Keratinocyte (primary cell): ENCODE results near the gene ANOS1. TPM values are rescaled to one million over a fixed set of nuclear protein-coding genes. Genes with fewer than 3 reads are reported as not detected.

ENCODE experiments used
- DNase-seq: peaks from one replicate; pipeline ENCODE4 v3.0.0-alpha.2; 2011; ENCODE audit warnings: low read depth, missing footprints, low spot score
- FAIRE-seq: peaks from 2 replicates; lab custom pipeline; 2011; peaks lifted over from hg19 to GRCh38; lab: Jason Lieb, UNC
- H2AFZ ChIP-seq: 2 replicates; pipeline ENCODE4 v1.6.0; 2012; ENCODE audit warnings: low read length, control low read depth, inconsistent platforms; ENCODE audit not compliant: control insufficient read depth
- H3K27ac ChIP-seq: 2 replicates; pipeline ENCODE4 v1.5.1; 2011; ENCODE audit warnings: low read length; ENCODE audit not compliant: control insufficient read depth, insufficient read depth
- H3K27me3 ChIP-seq: 3 replicates; pipeline ENCODE4 v1.6.0; 2011; ENCODE audit warnings: low read length; ENCODE audit not compliant: control insufficient read depth, insufficient read depth; ENCODE audit errors: extremely low read depth
- H3K36me3 ChIP-seq, 2 experiments: 2 replicates in 1 of 2; 3 replicates in 1 of 2; pipeline ENCODE4 v1.5.1; 2011; ENCODE audit warnings: low read length in 2 of 2, mild to moderate bottlenecking in 1 of 2; ENCODE audit not compliant: control insufficient read depth in 2 of 2, insufficient read depth in 2 of 2; ENCODE audit errors: extremely low read depth in 1 of 2
- H3K4me1 ChIP-seq: 3 replicates; pipeline ENCODE4 v1.5.1; 2011; ENCODE audit warnings: low read length; ENCODE audit not compliant: control insufficient read depth, insufficient read depth; ENCODE audit errors: extremely low read depth
- H3K4me2 ChIP-seq: 3 replicates; pipeline ENCODE4 v1.6.0; 2011; ENCODE audit warnings: low read depth, low read length; ENCODE audit not compliant: control insufficient read depth, insufficient read depth; ENCODE audit errors: extremely low read depth
- H3K4me3 ChIP-seq, 3 experiments: fragments of 200-600 bp in 1 of 3; sonication (generic) in 1 of 3; 2 replicates in 2 of 3; 3 replicates in 1 of 3; pipeline ENCODE4 v1.5.1; 2011 to 2016; ENCODE audit warnings: low read length in 3 of 3, mild to moderate bottlenecking in 3 of 3, control low read depth in 2 of 3, inconsistent platforms in 1 of 3, low read depth in 1 of 3, mixed read lengths in 1 of 3, mixed run types in 1 of 3, moderate library complexity in 1 of 3; ENCODE audit not compliant: control insufficient read depth in 2 of 3, insufficient read depth in 2 of 3; ENCODE audit errors: extremely low read depth in 1 of 3
- H3K79me2 ChIP-seq: 2 replicates; pipeline ENCODE4 v1.6.0; 2012; ENCODE audit warnings: low read length; ENCODE audit not compliant: control insufficient read depth, insufficient read depth
- H3K9ac ChIP-seq: 3 replicates; pipeline ENCODE4 v1.6.0; 2011; ENCODE audit warnings: low read length; ENCODE audit not compliant: control insufficient read depth, insufficient read depth; ENCODE audit errors: extremely low read depth
- H3K9me1 ChIP-seq: 3 replicates; pipeline ENCODE4 v1.6.0; 2011; ENCODE audit warnings: low read length; ENCODE audit not compliant: control insufficient read depth, insufficient read depth; ENCODE audit errors: extremely low read depth
- H3K9me3 ChIP-seq: 2 replicates; pipeline ENCODE4 v1.5.1; 2012; ENCODE audit warnings: low read depth, low read length; ENCODE audit not compliant: control insufficient read depth
- H4K20me1 ChIP-seq: 3 replicates; pipeline ENCODE4 v1.6.0; 2011; ENCODE audit warnings: low read length; ENCODE audit not compliant: control insufficient read depth, insufficient read depth; ENCODE audit errors: extremely low read depth
- CTCF ChIP-seq, 3 experiments: IDR thresholded peaks in 1 of 3; conservative IDR thresholded peaks in 1 of 3; optimal IDR thresholded peaks in 1 of 3; 2 replicates in 2 of 3; 3 replicates in 1 of 3; pipeline versions ENCODE3 to v1.5.1; 2011; ENCODE audit warnings: low read length in 3 of 3, mild to moderate bottlenecking in 3 of 3, moderate library complexity in 2 of 3, control low read depth in 1 of 3, inconsistent platforms in 1 of 3; ENCODE audit not compliant: insufficient read depth in 2 of 3; ENCODE audit errors: extremely low read depth in 1 of 3
- EZH2 ChIP-seq: IDR thresholded peaks from one replicate; pipeline ENCODE4 v1.6.1; 2012; ENCODE audit warnings: inconsistent platforms, mild to moderate bottlenecking, low read length, moderate library complexity
- dilution Hi-C: fragments of 300-500 bp; cut with MboI; formaldehyde crosslinking; loops from one replicate; pipeline ENCODE4 v1.7.0; 2020; ENCODE audit warnings: low sequenced_read_pairs; ENCODE audit not compliant: extremely low pct_ligation_motif_present
- polyA plus RNA-seq, 5 experiments: library from polyadenylated mRNA; depleted of rRNA in 3 of 5; stranded (reverse) in 3 of 5; stranded (forward) in 1 of 5; unstranded in 1 of 5; fragments of >200 nt; gene quantifications; 1 replicate in 1 of 5; 2 replicates in 3 of 5; 3 replicates in 1 of 5; pipeline versions ENCODE4 v1.2.1 to v1.2.3, GENCODE V29; 2011 to 2012; ENCODE audit warnings: missing spikeins in 2 of 5, low read depth in 1 of 5, low replicate concordance in 1 of 5

ANOS1 gene
- polyA plus RNA-seq, 1 donor (not counting 4 experiments of a cell fraction or from before 2014, with no cell fraction given) = 4.0 TPM

- dilution Hi-C loops = no loop called here
- DNase-seq (no peak), FAIRE-seq (no peak)
- Histone ChIP-seq H3K9me1 (no peaks in the 10 kb centered on the region), H3K79me2 (no peaks in the 10 kb centered on the region), H3K27ac (no peak overlapping the region), H3K4me1 (no peaks in the 10 kb centered on the region), H2AFZ (no peak overlapping the region), H3K27me3 (no peaks in the 10 kb centered on the region), H3K9ac (no peak overlapping the region), H3K36me3 (no peaks in the 10 kb centered on the region), H3K4me2 (no peak overlapping the region), H4K20me1 (no peaks in the 10 kb centered on the region), H3K4me3 (no peak overlapping the region), H3K9me3 (no peaks in the 10 kb centered on the region)
- TF ChIP-seq EZH2 (no peak), CTCF (optimal IDR thresholded peaks at IDR 0.05 in 1 of 3, IDR thresholded peaks at IDR 0.05 in 1 of 3, conservative IDR thresholded peaks at IDR 0.05 in 1 of 3; ENCODE audit: extremely low read depth in 1 of 3, insufficient read depth in 2 of 3, low read length in 3 of 3) (no peak)
Observed at GRCh38 chrX:8704184-8704583, 27.8 kb downstream of the ANOS1 start.

- no peaks in the 10 kb centered on the region for H3K79me2 ChIP-seq
- FAIRE-seq (no peak), DNase-seq (no peak)
- H3K9me1 ChIP-seq = no peaks in the 10 kb centered on the region
- no peaks in the 10 kb centered on the region for H4K20me1 ChIP-seq
- no peak overlapping the region for H3K4me3 ChIP-seq
- no peak for TF ChIP-seq EZH2
- TF ChIP-seq CTCF (optimal IDR thresholded peaks at IDR 0.05 in 1 of 3, IDR thresholded peaks at IDR 0.05 in 1 of 3, conservative IDR thresholded peaks at IDR 0.05 in 1 of 3; ENCODE audit: extremely low read depth in 1 of 3, insufficient read depth in 2 of 3, low read length in 3 of 3) = no peak
- dilution Hi-C loops = no loop called here
- H2AFZ ChIP-seq = no peak overlapping the region
- no peak overlapping the region for H3K9ac ChIP-seq
- no peak overlapping the region for H3K27ac ChIP-seq
- no peaks in the 10 kb centered on the region for H3K4me1 ChIP-seq
- H3K9me3 ChIP-seq = no peaks in the 10 kb centered on the region
- no peaks in the 10 kb centered on the region for H3K36me3 ChIP-seq
- no peak overlapping the region for H3K4me2 ChIP-seq
- no peaks in the 10 kb centered on the region for H3K27me3 ChIP-seq
Observed at GRCh38 chrX:8692871-8693270, 39.1 kb downstream of the ANOS1 start.
